ENCODE measurements around the gene WBP4.

- TF ChIP-seq CTCF (conservative IDR thresholded peaks at IDR 0.05 in 1 of 2, IDR thresholded peaks at IDR 0.05 in 1 of 2; ENCODE audit: extremely low read depth in 1 of 2, insufficient read depth in 1 of 2, low read depth in 1 of 2, low read length in 2 of 2) (no peak), EZH2 (IDR thresholded peaks at IDR 0.05; ENCODE audit: borderline replicate concordance, low read length) (no peak)
Measured at GRCh38 chr13:41061914-41062837, 867 bp downstream of the WBP4 start.

All from mammary epithelial cell (primary cell).